Measurements from ENCODE around the gene GCSH.
A peak's percentile ranks its signal among the peaks of the same experiment; 100 is the strongest.

Gene GCSH

DNA sequence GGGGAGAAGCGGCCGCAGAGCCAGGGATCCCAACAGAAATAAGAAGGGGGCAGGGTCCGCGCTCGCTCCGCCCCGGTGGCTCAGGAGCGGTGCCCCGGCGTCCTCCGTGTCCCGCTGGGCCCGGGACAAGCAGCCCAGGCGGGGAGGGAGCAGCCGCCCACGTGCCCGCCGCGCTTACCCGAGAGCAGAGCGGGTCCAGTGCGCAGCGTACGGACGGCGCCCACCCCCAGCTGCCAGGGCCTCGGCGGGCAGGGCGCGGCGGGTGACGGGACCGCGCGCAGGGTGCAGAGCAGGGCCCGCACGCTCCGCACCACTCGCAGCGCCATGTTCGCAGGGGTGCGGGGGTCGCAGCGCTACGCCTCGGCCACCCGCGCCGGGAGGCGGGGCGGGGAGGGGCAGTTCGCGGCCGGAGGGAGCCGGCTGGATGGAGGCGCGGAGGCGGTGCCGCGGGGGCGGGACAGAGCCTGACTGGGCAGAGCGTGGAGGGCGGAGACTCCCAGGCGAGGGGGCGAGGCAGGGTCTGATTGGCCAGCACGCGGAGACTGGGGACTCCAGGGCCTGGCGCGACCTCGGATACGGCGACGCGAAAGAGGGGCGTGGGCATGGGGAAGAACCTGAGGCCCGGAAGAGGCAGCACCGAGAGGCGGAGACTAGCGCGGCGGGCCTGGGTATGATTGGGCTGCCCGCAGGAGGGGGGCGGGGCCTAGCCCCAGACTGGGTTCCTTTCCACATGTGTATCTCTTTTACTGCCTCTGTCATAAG, at the start of gene GCSH:
GCSH (minus strand) TSS at position 443 of the 762 bp plus-strand sequence; CDS start at position 326, 117 bp downstream.
- peak within 1 kb of the TSS; percentile 12; the same call in 1 of the 2 replicates for H3K27ac ChIP-seq (ENCODE audit: low read depth, low read length)
- no peaks in the 10 kb centered on the region for H3K27me3 ChIP-seq (ENCODE audit: insufficient read depth, low read length)
- no peaks in the 10 kb centered on the region for H3K36me3 ChIP-seq (ENCODE audit: insufficient read depth, low read length)
- peaks cover 4% of the 10 kb centered on the region for H3K4me1 ChIP-seq (ENCODE audit: control insufficient read depth, insufficient read depth, low read length, unreplicated experiment)
- peak within 1 kb of the TSS; percentile 88 for H2AFZ ChIP-seq (ENCODE audit: low read length, unreplicated experiment)
- H3K79me2 ChIP-seq (ENCODE audit: control insufficient read depth, insufficient read depth, low read length, unreplicated experiment) = peaks cover 29% of the 10 kb centered on the region
- peak within 1 kb of the TSS; percentile 87 for H3K4me3 ChIP-seq (ENCODE audit: low read depth, low read length)

DNA sequence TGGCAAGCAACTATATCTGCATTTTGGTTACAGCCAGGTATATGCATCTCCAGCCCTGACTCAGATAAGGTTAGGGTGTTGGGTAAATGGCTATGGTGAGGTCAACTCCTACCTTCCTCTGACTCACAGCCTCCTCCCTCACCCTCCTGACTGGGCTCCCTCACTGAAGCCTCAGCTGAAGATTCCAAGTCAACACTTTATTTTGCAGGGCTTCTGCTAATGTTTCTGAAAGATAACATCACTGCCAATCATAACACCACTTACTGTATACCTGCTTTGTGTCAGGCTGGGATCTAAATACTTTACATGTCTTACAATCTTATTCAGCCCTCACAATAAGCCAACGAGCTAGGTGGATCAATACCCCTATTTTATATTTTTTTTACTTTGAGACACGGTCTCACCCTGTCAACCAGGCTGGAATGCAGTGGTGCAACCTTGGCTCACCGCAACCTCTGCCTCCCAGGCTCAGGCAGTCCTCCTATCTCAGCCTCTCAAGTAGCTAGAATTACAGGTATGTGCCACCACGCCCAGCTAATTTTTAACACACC, 47.8 kb upstream of the GCSH start:
- Histone ChIP-seq H3K79me2 (ENCODE audit: control insufficient read depth, insufficient read depth, low read length, unreplicated experiment) (no peaks in the 10 kb centered on the region), H3K4me1 (ENCODE audit: control insufficient read depth, insufficient read depth, low read length, unreplicated experiment) (no peaks in the 10 kb centered on the region), H3K27me3 (ENCODE audit: insufficient read depth, low read length) (peaks cover 27% of the 10 kb centered on the region), H3K36me3 (ENCODE audit: insufficient read depth, low read length) (no peaks in the 10 kb centered on the region), H3K4me3 (ENCODE audit: low read depth, low read length) (no peak overlapping the region), H2AFZ (ENCODE audit: low read length, unreplicated experiment) (no peak overlapping the region), H3K27ac (ENCODE audit: low read depth, low read length) (no peak overlapping the region)

DNA sequence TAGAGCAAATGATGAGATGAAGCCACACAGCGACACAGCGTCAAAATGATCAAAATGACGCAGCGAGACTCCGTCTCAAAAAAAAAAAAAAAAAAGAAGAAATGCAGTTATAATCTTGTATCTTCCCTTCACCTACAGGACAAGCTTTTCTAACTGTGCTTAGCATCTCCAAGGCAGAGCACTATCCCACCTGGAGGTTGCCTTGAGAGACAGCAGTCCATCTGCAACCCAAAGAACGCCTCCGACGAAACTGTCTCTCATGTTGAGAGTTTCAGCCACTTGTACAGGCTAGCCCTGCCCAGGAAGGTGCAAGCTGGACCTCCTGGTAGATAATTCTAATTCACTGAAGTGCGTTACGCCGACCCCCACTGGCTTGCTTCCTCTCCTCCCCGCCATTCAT, 46.7 kb upstream of the GCSH start:
- H3K4me3 ChIP-seq (ENCODE audit: low read depth, low read length) = no peak overlapping the region
- no peaks in the 10 kb centered on the region for H3K36me3 ChIP-seq (ENCODE audit: insufficient read depth, low read length)
- H3K27me3 ChIP-seq (ENCODE audit: insufficient read depth, low read length) = peaks cover 21% of the 10 kb centered on the region
- no peak overlapping the region for H3K27ac ChIP-seq (ENCODE audit: low read depth, low read length)
- H2AFZ ChIP-seq (ENCODE audit: low read length, unreplicated experiment) = no peak overlapping the region
- no peaks in the 10 kb centered on the region for H3K79me2 ChIP-seq (ENCODE audit: control insufficient read depth, insufficient read depth, low read length, unreplicated experiment)
- no peaks in the 10 kb centered on the region for H3K4me1 ChIP-seq (ENCODE audit: control insufficient read depth, insufficient read depth, low read length, unreplicated experiment)

DNA sequence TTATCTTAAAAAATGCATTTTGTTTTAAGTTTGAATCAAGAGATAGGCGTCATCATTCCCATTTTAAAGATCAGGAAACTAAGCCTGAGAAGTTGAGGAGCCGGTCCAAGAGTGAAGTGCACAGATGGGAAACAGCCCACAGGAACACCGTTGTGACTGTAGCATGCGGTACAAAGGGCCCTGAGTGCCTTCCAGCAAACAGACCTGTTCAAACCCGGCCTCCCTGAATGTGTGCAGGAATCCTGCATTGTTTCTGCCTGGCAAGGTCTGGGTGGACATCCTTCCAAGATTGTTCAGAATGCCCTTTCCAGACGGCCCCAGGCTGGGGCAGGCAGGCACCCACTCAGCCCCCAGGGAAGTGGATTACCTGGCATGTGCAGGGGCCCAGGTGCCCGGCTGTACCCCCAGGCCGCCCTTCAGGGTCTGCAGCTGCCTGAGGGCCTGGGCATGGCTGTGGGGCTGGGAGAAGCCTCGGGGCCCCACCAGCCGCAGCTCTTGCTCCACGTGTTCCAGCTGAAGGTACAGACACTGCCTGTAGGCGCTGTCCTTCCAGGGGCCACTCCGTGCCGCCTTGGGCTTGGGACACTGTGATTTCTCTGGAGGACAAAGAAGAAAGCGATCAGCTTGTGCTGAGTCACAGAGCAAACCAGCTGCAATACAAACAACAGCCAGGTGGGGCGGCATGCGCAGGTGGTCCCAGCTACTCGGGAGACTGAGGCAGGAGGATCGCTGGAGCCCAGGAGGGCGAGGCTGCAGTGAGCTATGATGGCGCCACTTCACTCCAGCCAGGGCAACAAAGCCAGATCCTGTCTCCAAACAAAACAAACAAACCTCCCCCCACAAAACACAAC, 45.0 kb upstream of the GCSH start:
- Histone ChIP-seq H3K27me3 (ENCODE audit: insufficient read depth, low read length) (peaks cover 10% of the 10 kb centered on the region), H2AFZ (ENCODE audit: low read length, unreplicated experiment) (no peak overlapping the region), H3K27ac (ENCODE audit: low read depth, low read length) (no peak overlapping the region), H3K4me3 (ENCODE audit: low read depth, low read length) (no peak overlapping the region), H3K79me2 (ENCODE audit: control insufficient read depth, insufficient read depth, low read length, unreplicated experiment) (no peaks in the 10 kb centered on the region), H3K36me3 (ENCODE audit: insufficient read depth, low read length) (no peaks in the 10 kb centered on the region), H3K4me1 (ENCODE audit: control insufficient read depth, insufficient read depth, low read length, unreplicated experiment) (no peaks in the 10 kb centered on the region)

DNA sequence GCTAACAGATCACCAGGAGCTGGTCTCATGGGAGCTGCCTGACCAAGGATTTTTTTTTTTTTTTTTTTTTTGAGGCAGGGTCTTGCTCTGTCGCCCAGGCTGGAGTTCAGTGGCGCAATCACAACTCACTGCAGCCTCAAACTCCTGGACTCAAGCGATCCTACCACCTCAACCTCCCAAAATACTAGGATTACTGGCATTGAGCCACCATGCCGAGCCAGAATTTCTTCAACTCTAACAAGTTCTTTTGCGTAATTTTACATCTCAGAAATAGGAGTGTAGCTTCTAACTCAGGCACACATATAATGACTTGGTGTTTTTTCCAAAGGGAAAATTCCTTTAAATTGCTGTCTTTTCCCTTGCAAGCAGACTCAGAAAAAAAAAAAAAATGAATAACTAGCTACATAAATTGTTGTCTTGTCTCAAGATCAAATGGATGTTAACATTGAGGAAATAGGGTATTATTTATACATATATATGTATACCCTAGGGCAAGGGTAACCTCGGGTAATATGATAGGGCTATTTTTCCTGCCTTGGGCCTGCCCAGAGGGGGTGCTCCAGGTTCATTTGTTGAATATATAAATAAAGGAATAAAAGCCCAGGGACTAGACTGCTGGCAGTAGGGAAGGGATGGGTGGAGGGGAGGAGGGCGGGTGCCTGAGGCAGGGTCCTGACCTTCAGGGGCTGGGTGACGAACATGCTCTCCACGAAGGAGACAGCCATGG, 42.8 kb upstream of the GCSH start:
- no peak overlapping the region for H2AFZ ChIP-seq (ENCODE audit: low read length, unreplicated experiment)
- H3K27me3 ChIP-seq (ENCODE audit: insufficient read depth, low read length) = no peaks in the 10 kb centered on the region
- H3K4me3 ChIP-seq (ENCODE audit: low read depth, low read length) = no peak overlapping the region
- no peaks in the 10 kb centered on the region for H3K36me3 ChIP-seq (ENCODE audit: insufficient read depth, low read length)
- H3K79me2 ChIP-seq (ENCODE audit: control insufficient read depth, insufficient read depth, low read length, unreplicated experiment) = no peaks in the 10 kb centered on the region
- H3K4me1 ChIP-seq (ENCODE audit: control insufficient read depth, insufficient read depth, low read length, unreplicated experiment) = no peaks in the 10 kb centered on the region
- H3K27ac ChIP-seq (ENCODE audit: low read depth, low read length) = no peak overlapping the region

DNA sequence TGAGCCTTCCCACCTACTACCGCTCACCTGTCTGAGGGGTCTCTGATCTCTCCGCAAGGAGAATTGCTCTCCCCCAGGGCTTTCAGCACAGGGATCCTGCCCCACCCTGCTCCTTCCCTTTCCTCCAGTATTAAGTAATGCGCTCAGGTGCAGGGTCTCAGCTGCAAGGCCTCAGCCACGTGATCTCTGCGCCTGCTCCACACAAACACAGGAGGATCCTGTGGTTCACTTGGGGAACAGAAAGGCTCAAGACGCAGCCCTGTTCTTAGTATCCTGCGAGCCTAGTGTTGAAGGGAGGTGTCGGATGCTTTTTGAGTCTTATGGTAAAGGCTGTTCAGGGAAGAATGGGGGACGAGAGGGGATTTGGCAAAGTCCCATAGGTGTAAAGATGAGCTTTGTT, 41.6 kb upstream of the GCSH start:
- Histone ChIP-seq H3K4me3 (ENCODE audit: low read depth, low read length) (no peak overlapping the region), H3K27me3 (ENCODE audit: insufficient read depth, low read length) (no peaks in the 10 kb centered on the region), H2AFZ (ENCODE audit: low read length, unreplicated experiment) (no peak overlapping the region), H3K4me1 (ENCODE audit: control insufficient read depth, insufficient read depth, low read length, unreplicated experiment) (no peaks in the 10 kb centered on the region), H3K36me3 (ENCODE audit: insufficient read depth, low read length) (no peaks in the 10 kb centered on the region), H3K27ac (ENCODE audit: low read depth, low read length) (no peak overlapping the region), H3K79me2 (ENCODE audit: control insufficient read depth, insufficient read depth, low read length, unreplicated experiment) (no peaks in the 10 kb centered on the region)

DNA sequence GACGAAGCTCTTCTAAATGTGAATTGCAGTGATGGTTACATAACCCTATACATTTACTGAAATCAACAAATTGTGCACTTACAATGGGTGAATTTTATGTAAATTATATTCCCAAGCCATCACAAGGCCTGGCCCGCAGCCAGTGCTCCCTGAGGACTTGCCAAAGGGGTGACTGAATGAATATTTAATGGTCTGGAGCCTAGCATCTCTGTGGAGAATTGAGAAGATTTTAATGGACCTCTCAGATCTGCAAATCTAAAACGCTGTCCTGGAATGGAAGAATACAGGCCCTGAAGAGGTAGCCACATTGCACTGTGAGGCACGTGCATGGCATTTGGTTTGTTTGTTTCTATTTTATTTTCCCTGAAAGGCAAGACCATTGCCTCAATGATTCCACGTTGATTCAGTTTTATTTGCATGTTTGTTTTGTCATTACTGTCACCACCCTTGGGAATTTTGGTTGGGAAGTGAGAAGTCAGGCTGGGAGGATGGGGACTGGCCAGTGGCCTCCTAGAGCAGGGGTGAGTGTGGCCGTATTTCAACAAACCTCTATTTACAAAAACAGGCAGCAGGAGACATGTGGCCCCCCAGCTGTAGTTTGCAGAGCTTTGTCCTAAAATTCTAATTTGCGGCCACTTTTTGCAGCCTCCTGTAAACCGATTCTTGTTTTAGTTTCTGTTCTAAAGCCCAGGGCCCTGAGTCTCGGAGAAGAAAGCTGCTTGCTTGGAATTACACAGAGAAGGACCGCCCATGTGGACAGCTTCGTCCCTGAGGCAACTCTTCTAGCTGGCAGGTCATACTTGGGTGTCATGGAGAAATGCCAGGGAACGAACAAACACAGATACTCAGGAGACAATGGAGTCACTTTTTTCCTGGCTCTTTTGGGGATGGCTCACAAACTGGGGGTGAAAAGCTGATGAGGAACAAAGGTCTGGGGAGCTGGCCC, 40.5 kb upstream of the GCSH start:
- H3K27me3 ChIP-seq (ENCODE audit: insufficient read depth, low read length) = no peaks in the 10 kb centered on the region
- H3K79me2 ChIP-seq (ENCODE audit: control insufficient read depth, insufficient read depth, low read length, unreplicated experiment) = no peaks in the 10 kb centered on the region
- H2AFZ ChIP-seq (ENCODE audit: low read length, unreplicated experiment) = no peak overlapping the region
- H3K36me3 ChIP-seq (ENCODE audit: insufficient read depth, low read length) = no peaks in the 10 kb centered on the region
- 0 out of 2 replicates have a peak overlapping the region, but pooled peaks have one; percentile 6 for H3K4me3 ChIP-seq (ENCODE audit: low read depth, low read length)
- no peak overlapping the region for H3K27ac ChIP-seq (ENCODE audit: low read depth, low read length)
- H3K4me1 ChIP-seq (ENCODE audit: control insufficient read depth, insufficient read depth, low read length, unreplicated experiment) = no peaks in the 10 kb centered on the region

DNA sequence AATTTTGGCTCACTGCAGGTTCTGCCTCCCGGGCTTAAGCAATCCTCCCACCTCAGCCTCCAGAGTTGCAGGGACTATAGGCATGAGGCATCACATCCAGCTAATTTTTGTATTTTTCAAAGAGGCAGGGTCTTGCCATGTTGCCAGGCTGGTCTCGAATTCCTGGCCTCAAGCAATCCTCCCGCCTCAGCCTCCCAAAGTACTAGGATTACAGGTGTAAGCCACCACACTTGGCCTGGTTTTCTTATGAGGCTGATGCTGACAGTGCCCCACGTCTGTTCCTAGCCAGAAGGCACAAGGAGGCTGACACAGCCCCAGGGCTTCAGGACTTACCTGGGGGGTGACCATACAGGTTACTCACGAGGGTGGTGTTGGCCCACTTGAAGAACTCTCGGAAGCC, 33.9 kb upstream of the GCSH start:
- H2AFZ ChIP-seq (ENCODE audit: low read length, unreplicated experiment) = no peak overlapping the region
- no peak overlapping the region for H3K27ac ChIP-seq (ENCODE audit: low read depth, low read length)
- H3K27me3 ChIP-seq (ENCODE audit: insufficient read depth, low read length) = no peaks in the 10 kb centered on the region
- H3K4me3 ChIP-seq (ENCODE audit: low read depth, low read length) = no peak overlapping the region
- no peaks in the 10 kb centered on the region for H3K79me2 ChIP-seq (ENCODE audit: control insufficient read depth, insufficient read depth, low read length, unreplicated experiment)
- no peaks in the 10 kb centered on the region for H3K36me3 ChIP-seq (ENCODE audit: insufficient read depth, low read length)
- no peaks in the 10 kb centered on the region for H3K4me1 ChIP-seq (ENCODE audit: control insufficient read depth, insufficient read depth, low read length, unreplicated experiment)

DNA sequence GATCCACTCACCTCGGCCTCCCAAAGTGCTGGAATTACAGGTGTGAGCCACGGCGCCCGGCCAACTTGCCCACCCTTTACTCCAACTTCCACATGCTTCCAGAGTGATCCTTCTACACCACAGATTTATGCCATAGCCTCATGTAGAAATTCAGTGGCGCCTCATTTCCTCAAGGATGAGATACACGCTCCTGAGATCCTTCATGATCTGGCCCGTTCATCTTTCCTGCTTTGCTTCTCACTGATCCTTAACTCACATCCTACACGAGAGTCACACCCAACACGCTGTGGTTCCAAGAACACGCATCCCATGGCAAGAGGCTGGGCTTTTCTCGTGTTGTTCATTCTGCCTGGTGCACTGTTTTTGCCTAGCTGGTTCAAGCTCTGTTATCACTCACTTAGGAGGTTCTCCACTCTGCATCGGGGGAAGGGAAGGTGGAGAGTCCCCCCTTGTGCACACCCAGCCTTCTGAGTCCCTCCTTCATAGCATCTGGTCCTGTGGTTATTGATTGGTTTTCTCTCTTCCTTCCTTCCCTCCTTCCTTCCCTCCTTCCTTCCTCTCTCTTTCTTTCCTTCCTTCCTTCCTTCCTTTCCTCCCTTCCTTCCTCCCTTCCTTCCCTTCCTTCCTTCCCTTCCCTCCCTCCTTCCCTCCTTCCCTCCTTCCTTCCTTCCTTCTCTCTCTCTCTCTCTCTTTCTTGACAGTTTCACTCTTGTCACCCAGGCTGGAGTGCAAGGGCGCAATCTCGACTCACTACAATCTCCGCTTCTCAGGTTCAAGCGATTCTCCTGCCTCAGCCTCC, 32.7 kb upstream of the GCSH start:
- Histone ChIP-seq H3K79me2 (ENCODE audit: control insufficient read depth, insufficient read depth, low read length, unreplicated experiment) (no peaks in the 10 kb centered on the region), H3K4me3 (ENCODE audit: low read depth, low read length) (no peak overlapping the region), H3K36me3 (ENCODE audit: insufficient read depth, low read length) (no peaks in the 10 kb centered on the region), H3K27me3 (ENCODE audit: insufficient read depth, low read length) (no peaks in the 10 kb centered on the region), H3K27ac (ENCODE audit: low read depth, low read length) (no peak overlapping the region), H2AFZ (ENCODE audit: low read length, unreplicated experiment) (no peak overlapping the region), H3K4me1 (ENCODE audit: control insufficient read depth, insufficient read depth, low read length, unreplicated experiment) (no peaks in the 10 kb centered on the region)

Measured in ACC112 (cell line).